ENCODE results near the gene CRACR2B.

Gene CRACR2B

DNA sequence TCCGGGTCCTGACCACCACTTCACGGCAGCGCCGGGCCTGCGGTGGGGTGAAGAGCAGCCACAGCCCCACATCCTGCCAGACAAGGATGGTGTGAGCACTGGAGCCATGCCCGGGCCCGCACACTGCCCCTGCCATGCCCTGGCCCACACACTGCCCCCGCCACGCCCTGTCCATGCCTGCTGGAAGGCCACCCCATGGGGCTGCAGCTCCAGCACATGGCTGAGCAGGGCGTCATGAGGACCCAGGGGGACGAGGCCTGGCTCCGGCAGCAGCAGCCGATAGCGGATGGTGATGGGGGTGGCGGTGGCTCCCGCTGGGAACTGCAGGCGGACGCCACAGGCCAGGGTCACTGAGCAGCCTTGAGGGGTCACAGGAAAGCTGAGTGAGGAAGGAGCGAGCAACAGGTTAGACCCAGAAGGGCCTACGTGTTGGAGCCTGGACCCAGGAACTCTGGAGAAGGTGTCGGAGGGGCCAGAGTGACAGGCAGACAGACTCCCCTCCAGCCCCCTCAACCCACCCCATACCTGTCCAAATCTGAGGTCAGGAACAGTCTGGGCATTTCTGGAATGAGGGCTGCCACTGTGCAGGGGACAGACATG is 25.6 kb upstream of the CRACR2B start:
- no peaks in the 10 kb centered on the region for H3K27me3 ChIP-seq (ENCODE audit: control insufficient read depth, insufficient read depth, low read length)
- no peaks in the 10 kb centered on the region for H3K79me2 ChIP-seq
- H2AFZ ChIP-seq: no peak overlapping the region
- no peak overlapping the region for H3K4me2 ChIP-seq (ENCODE audit: low read length)
- no peak overlapping the region for H3K27ac ChIP-seq
- H3K9ac ChIP-seq: no peak overlapping the region
- H3K4me1 ChIP-seq: no peaks in the 10 kb centered on the region
- H3K36me3 ChIP-seq (ENCODE audit: control insufficient read depth, insufficient read depth, low read length): no peaks in the 10 kb centered on the region
- H3K4me3 ChIP-seq (ENCODE audit: low read depth, low read length): no peak overlapping the region
- TF ChIP-seq, protein P1, sequence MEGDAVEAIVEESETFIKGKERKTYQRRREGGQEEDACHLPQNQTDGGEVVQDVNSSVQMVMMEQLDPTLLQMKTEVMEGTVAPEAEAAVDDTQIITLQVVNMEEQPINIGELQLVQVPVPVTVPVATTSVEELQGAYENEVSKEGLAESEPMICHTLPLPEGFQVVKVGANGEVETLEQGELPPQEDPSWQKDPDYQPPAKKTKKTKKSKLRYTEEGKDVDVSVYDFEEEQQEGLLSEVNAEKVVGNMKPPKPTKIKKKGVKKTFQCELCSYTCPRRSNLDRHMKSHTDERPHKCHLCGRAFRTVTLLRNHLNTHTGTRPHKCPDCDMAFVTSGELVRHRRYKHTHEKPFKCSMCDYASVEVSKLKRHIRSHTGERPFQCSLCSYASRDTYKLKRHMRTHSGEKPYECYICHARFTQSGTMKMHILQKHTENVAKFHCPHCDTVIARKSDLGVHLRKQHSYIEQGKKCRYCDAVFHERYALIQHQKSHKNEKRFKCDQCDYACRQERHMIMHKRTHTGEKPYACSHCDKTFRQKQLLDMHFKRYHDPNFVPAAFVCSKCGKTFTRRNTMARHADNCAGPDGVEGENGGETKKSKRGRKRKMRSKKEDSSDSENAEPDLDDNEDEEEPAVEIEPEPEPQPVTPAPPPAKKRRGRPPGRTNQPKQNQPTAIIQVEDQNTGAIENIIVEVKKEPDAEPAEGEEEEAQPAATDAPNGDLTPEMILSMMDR (IDR thresholded peaks at IDR 0.05): no peak
- no peaks in the 10 kb centered on the region for H3K9me3 ChIP-seq (ENCODE audit: control insufficient read depth, low read length)

DNA sequence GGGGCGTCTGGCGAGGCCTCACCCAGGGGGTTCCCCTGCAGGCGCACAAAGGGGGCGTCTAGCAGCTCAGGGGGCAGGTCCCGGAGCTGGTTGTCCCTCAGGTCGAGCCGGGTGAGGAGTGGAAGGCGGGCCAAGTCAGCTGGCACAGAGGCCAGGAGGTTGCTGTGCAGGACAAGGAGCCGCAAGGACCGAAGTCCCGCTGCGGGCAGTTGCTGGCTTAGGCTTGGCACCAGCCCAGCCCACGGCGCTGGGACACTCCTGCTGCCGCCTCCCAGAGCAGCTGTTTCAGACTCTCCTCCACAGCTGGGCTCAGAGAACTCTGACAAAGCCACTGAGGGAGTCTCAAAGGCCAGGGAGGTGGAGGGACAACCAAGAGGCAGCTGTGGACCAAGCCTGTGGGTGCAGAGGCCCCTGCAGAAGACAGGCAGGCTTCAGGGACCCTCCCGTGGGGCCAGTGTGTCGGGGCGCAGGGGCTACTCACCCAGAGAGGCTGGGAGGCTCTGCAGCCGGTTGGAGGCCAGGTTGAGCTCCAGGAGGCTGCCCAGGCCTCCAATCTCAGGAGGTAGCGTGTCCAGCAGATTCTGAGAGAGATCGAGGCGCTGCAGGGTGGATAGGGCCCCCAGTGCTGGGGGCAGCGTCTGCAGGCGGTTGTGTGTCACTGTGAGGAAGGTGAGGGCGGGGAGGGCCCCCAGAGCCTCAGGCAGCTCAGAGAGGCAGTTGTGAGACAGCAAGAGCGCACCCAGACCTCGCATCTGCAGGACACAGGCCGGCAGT is 24.8 kb upstream of the CRACR2B start:
- Histone ChIP-seq H3K27me3 (ENCODE audit: control insufficient read depth, insufficient read depth, low read length) (no peaks in the 10 kb centered on the region), H2AFZ (no peak overlapping the region), H3K4me1 (no peaks in the 10 kb centered on the region), H3K36me3 (ENCODE audit: control insufficient read depth, insufficient read depth, low read length) (no peaks in the 10 kb centered on the region), H3K4me3 (ENCODE audit: low read depth, low read length) (no peak overlapping the region), H3K27ac (no peak overlapping the region), H3K79me2 (no peaks in the 10 kb centered on the region), H3K4me2 (ENCODE audit: low read length) (no peak overlapping the region), H3K9me3 (ENCODE audit: control insufficient read depth, low read length) (no peaks in the 10 kb centered on the region), H3K9ac (no peak overlapping the region)
- TF ChIP-seq, protein P1 (IDR thresholded peaks at IDR 0.05): no peak

DNA sequence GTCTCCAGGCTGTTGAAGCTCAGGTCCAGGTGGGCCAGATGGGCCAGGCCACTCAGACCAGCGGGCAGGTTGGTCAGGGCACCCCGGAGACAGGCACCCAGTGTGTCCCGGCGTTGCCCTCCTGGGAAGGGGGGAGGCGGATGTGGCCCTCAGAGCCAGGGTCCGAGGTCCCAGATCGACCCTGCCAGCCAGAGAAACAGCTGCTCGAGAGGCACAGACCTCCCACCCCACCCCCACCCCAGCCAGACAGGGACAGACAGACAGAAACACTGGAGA is 24.3 kb upstream of the CRACR2B start:
- no peak overlapping the region for H3K4me2 ChIP-seq (ENCODE audit: low read length)
- no peak overlapping the region for H3K9ac ChIP-seq

DNA sequence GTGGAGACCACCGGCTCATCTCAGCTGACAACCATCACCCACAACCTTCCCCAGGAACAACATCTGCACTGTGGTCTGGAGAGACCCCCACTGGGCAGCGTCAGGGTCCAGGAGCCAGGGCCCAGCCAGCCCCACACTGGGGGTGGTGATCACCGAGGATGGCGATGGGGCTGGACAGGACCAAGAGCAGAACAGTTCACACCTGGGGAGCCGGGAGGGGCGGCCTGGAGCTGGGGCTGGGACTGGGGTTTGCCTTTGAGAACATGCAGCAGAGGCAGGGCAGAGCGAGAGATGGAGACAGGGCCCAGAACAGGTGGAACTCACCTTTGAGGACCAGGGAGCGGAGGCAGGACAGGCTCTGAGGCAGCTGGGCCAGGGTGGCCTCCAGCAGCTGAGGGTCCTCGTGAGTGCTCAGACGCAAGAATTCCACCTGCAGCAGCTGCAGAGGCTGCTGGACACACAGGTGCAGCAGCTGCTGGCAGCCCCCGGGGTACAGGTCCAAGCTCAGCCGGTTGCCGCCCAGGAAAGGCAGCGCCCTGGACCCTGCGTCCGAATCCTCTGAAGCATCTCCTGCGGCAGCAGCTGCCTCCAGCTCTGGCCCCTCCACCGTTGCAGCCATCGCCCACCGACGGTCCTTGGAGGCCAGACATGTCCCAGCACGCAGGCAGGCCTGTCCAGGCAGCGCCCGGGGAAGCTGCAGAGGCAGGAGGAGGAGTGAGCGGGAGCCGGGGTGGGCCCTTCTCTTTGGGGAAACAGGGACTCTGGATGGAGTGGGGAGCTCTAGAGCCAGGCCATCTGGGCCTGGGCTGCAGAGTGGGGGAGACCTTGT is 23.7 kb upstream of the CRACR2B start:
- TF ChIP-seq, protein P1 (IDR thresholded peaks at IDR 0.05): no peak
- Histone ChIP-seq H3K9ac (no peak overlapping the region), H3K4me2 (ENCODE audit: low read length) (peak overlapping the region; percentile 65), H3K36me3 (ENCODE audit: control insufficient read depth, insufficient read depth, low read length) (no peaks in the 10 kb centered on the region), H3K27me3 (ENCODE audit: control insufficient read depth, insufficient read depth, low read length) (no peaks in the 10 kb centered on the region), H3K79me2 (no peaks in the 10 kb centered on the region), H3K4me1 (no peaks in the 10 kb centered on the region), H3K4me3 (ENCODE audit: low read depth, low read length) (no peak overlapping the region), H3K27ac (no peak overlapping the region), H2AFZ (no peak overlapping the region), H3K9me3 (ENCODE audit: control insufficient read depth, low read length) (no peaks in the 10 kb centered on the region)

More for the DNA sequence above, 24.3 kb upstream of the CRACR2B start:
- no peaks in the 10 kb centered on the region for H3K27me3 ChIP-seq (ENCODE audit: control insufficient read depth, insufficient read depth, low read length)
- TF ChIP-seq, protein P1 (IDR thresholded peaks at IDR 0.05): no peak
- no peaks in the 10 kb centered on the region for H3K79me2 ChIP-seq
- no peaks in the 10 kb centered on the region for H3K9me3 ChIP-seq (ENCODE audit: control insufficient read depth, low read length)
- no peak overlapping the region for H3K4me3 ChIP-seq (ENCODE audit: low read depth, low read length)
- no peaks in the 10 kb centered on the region for H3K36me3 ChIP-seq (ENCODE audit: control insufficient read depth, insufficient read depth, low read length)
- H3K4me1 ChIP-seq: no peaks in the 10 kb centered on the region
- no peak overlapping the region for H2AFZ ChIP-seq
- H3K27ac ChIP-seq: no peak overlapping the region

Measured in parathyroid adenoma (tissue), 2 donors.